ENCODE data around the gene AIFM3.

AIFM3 gene

GRCh38 chr22:20977019-20977418, 10.0 kb downstream of the AIFM3 start:
- no peak for DNase-seq

- DNase-seq, result no peak
These were observed 10.6 kb downstream of the AIFM3 start for GRCh38 chr22:20977516-20978170.

- no peak for DNase-seq
These were observed 11.4 kb downstream of the AIFM3 start for GRCh38 chr22:20978419-20978818.

GRCh38 chr22:20979243-20979809, 12.3 kb downstream of the AIFM3 start:
- DNase-seq, result no peak

DNA sequence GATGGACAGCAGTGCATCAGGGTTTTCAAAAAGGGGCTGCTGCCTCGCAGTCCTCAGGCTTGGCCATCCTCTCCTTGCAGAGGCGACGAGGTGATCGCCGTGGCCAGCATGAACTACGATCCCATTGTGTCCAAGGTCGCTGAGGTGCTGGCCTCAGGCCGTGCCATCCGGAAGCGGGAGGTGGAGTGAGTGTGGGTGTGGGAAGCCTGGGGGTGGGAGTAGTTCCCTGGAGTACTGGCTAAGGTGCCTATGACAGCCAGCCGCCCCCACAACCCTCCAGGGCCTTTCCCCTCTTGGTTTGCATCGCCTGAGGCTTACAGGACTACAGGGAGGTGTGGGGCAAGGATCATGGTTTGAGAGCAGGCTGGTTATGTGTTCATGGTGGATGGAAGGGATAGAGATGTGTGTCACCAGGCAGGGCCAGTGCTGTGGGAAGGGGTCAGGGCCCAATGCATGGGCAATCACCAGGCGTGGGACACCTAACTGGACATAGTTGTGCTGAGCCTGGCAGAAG, 12.9 kb downstream of the AIFM3 start:
- no peak for DNase-seq

GRCh38 chr22:20980523-20980922, 13.5 kb downstream of the AIFM3 start:
- no peak for DNase-seq

DNA sequence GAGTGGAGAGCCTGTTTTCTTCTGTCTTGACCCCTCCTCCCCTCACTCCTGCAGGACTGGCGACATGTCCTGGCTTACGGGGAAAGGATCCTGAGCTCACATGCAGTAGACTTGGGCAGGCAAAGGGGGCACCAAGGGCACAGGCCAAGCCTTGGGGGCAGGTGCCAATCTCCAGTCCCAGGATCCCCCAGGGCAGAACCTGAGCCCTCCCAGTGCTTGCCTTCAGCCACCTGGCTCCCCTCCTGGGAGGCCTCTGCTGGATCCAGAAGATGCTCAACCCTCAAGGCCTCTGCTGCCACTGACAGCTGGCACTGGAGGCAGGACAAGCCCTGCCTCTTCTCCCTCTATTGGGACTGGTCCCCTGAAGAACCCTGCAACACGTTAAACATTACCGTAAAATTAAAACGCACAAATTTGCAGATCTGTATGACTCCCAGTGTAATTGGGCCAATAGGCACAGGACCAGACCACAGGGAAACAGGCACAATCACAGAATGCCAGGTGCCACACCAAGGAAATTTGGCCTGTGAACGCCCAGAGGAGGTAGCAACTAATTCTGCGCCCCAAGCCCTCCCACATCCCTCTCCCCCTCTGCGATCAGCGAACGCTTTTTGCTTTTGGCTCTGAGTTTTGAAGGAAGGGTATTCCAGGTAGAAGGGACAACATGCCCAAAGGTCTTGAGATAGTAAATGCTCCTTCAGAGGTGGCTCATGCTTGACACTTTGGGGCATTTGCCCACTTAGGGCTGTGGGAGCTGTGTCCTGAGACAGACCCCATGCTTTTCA, 14.1 kb downstream of the AIFM3 start:
- DNase-seq, result no peak

DNA sequence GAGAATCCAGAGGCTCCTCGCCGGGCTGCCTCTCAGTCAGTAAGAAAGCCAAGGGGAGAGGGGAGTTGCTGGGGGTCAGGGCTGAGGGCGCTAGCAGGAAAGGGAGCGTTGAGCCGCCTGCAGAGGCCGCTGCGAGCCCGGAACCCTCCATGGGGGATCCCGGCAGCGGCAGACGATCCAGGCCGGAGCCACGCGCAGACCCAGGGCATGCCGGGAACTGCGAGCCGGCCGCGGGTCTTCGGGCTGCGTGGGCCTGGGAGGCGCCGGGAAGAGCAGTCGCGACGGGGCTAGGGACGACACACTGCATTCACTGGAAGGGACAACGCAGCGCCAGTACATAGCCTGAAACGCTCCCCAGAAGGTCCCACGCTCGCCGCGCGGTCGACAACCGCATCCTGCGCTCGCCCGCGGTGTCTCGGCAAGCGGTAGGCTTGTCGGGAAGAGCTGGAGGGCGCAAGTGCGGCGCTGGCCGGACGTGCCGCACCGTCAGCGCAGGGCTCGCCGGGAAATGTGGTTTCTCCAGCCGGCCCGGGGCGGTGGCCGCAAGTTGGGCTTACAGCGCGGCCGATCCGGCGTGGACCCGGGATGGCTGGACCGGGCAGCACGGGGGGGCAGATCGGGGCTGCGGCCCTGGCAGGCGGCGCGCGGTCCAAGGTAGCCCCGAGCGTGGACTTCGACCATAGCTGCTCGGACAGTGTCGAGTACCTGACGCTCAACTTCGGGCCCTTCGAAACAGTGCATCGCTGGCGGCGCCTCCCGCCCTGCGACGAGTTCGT, 14.9 kb downstream of the AIFM3 start, which contains the start of gene LZTR1:
Gene LZTR1, plus strand, starts transcription at position 511 of the 776 bp plus-strand sequence. Its CDS starts 75 bp downstream, at position 586.
- DNase-seq, result no peak

DNA sequence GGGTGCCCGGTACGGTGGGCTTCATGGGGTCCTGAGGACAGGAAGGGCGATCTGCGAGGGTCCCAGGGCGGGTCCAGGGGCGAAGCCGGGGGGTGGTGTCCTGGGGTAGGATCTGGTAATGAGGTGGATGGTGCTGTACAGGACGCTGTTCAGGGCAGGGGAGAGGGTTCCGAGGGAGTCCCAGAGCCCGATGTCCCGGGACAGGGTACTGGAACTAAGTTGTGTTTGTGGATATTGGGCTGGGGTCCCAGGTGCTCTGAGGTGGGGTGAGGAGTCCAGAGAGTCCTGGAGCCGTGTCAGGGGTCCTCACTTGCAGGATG, 15.5 kb downstream of the AIFM3 start:
- DNase-seq, result no peak

DNA sequence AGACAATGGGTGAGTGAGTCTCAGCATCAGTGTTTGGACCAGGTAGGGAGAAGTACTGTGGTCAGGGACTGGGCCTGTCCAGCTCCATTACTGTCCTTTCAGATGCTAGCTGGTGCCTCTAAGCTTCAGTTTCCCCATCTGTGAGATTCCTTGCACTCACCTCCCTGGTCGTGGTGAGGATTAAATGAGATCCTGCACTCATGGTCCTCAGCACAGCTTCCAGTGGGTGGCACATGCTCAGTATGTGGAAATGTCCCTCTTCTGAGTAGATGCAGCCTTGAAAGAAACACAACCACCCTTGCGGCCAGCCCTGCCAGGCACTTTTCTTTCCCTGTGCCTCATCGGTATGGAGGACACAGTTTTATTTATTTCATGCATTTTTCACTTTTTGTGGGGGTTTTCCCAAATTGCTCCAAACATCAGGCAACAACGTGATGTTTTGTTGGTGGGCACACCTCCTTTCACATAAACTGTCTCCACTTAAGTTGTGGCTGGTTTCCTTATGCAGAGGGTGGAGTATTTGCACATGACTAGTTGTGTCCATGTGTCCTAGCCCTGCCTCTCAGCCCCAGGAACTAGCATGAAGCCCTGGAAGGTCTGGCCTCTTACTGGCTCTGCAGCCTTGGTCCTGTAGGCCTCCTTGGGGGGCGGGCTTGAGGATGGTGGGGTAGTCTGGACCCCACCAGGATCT, 16.2 kb downstream of the AIFM3 start:
- no peak for DNase-seq

DNA sequence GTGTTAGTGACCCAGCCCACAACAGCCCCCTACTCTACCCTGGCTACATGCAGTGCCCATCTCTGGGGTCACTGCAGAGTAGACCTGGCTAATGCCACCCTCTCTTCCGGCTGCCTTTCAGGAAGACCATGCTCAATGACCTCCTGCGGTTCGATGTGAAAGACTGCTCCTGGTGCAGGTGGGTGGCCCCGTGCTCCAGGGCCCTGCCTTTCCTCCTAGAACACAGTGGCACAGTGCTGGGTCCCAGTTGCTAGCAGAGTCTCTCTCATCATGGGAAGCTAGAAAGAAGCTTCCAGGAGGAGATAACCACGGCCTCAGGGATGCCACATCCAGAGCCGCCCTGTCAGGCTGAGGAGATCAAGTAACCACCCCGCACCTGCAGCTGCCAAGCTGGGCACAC, 18.7 kb downstream of the AIFM3 start:
- DNase-seq, result no peak

GRCh38 chr22:20986365-20986764, 19.3 kb downstream of the AIFM3 start:
- DNase-seq, result no peak

GRCh38 chr22:20987375-20987774, 20.3 kb downstream of the AIFM3 start:
- DNase-seq, result no peak

GRCh38 chr22:20988573-20989322, 21.7 kb downstream of the AIFM3 start:
- no peak for DNase-seq

DNA sequence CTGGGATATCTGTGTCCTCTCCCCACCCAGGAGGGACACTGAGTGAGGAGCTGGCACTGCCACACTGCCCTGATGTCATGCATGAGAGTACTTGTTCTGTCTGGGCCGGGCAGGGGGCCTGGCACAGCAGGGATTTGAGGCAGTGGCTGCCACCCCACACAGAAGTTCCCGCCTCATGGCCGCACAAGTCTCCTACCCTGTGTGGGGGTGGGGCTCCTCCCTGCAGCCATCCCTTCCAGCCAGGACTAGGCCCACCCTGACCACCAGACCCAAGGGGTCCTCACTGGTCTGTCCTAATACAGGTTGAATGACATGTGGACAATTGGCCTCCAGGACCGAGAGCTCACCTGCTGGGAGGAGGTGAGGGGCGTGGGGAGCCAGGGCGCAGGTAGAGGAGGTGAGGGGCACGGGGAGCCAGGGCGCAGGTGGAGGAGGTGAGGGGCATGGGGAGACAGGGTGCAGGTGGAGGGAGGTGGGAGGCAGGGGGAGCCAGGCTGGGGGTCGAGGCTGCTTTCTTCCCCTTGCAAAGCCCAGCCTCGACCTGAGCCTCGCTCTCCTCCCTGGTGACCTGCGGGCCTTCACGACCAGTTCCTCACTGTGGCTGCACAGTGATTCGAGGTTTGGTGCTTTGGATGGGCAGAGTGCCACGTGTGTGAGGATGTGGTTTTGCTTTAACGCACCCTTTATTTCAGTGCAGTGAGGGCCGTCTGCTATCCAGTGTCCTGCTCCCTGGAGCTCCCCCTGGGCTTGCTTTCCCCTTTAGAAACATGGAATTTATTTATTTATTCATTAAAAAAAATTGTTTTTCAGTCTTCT, 22.5 kb downstream of the AIFM3 start:
- no peak for DNase-seq

GRCh38 chr22:20990184-20991180, 23.4 kb downstream of the AIFM3 start:
- DNase-seq, result no peak

DNA sequence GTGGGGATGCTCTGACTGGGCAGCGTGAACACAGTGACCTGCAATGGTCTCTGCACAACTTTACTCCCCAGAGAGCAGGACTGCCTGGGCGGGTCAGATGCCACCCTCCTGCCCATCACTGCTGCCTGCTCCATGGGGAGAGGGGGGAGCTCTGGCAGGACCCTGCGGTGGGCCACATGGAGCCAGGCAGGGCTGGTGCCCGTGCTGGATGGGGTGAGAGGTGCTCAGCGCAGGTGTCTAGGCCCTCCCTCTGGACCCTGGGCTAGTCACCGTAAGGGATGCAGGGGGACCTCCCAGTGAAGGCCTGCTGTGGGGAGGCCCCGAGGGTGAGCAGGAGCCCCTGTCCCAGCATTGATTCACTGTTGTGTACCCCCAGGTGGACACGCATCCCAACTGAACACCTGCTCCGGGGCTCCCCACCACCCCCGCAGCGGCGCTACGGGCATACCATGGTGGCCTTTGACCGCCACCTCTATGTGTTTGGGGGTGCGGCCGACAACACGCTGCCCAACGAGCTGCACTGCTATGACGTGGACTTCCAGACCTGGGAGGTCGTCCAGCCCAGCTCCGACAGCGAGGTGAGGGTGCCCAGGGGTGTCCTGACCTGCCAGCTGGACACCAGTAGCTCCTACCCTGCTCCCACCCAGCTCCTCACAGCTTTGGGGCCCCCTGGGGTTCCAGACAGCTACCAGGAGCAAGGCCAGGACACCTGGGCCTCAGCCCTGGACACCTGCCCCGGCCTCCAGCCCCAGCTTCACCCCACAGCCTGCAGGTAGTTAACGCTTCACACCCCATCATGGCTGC, 24.4 kb downstream of the AIFM3 start:
- no peak for DNase-seq

GRCh38 chr22:20992056-20992442, 25.0 kb downstream of the AIFM3 start:
- no peak for DNase-seq

Measured in NCI-H510A (cell line).